K562 (cell line): Measurements from ENCODE around the gene ANKRD49.

Experiments used
- CTCF ChIP-seq, 3 experiments: IDR thresholded peaks in 2 of 3; conservative IDR thresholded peaks in 1 of 3; 2 replicates each; pipeline ENCODE4 v1.5.1; 2011 to 2012; ENCODE audit warnings: low read length in 3 of 3, mild to moderate bottlenecking in 3 of 3, control low read depth in 2 of 3, improper control_type of control experiment in 1 of 3, inconsistent platforms in 1 of 3, low read depth in 1 of 3, mixed read lengths in 1 of 3, moderate library complexity in 1 of 3; ENCODE audit not compliant: insufficient read depth in 2 of 3
- EP300 ChIP-seq: IDR thresholded peaks from 2 replicates; pipeline ENCODE4 v1.6.1; 2012; ENCODE audit warnings: low read length, improper control_type of control experiment
- HSF4 ChIP-seq: fragments of 250-450 bp; sonication (Bioruptor Pico); IDR thresholded peaks from 2 replicates; pipeline ENCODE4 v2.1.2; 2022; ENCODE audit warnings: mild to moderate bottlenecking, moderate library complexity, borderline replicate concordance
- RAD21 ChIP-seq, 2 experiments: fragments of 250-450 bp in 1 of 2; fragments of 450-650 bp in 1 of 2; sonication (Bioruptor Pico) in 1 of 2; formaldehyde crosslinking in 1 of 2; IDR thresholded peaks in 1 of 2; conservative IDR thresholded peaks in 1 of 2; 2 replicates each; pipeline versions ENCODE4 v1.4.0 to v1.8.0; 2020 to 2022; ENCODE audit warnings: mild to moderate bottlenecking in 2 of 2, moderate library complexity in 1 of 2
- TEAD4 ChIP-seq, 2 experiments: sonication (generic) in 1 of 2; formaldehyde crosslinking in 1 of 2; IDR thresholded peaks; 2 replicates each; pipeline versions ENCODE4 v1.6.1 to v1.8.0; 2012 to 2022; ENCODE audit warnings: borderline replicate concordance in 1 of 2, inconsistent platforms in 1 of 2, low read length in 1 of 2, mild to moderate bottlenecking in 1 of 2, missing genetic modification reagents in 1 of 2
- TF ChIP-seq, protein P1 (sequence below): sonication (generic); formaldehyde crosslinking; IDR thresholded peaks from 2 replicates; pipeline ENCODE4 v1.9.0; 2022; ENCODE audit warnings: mild to moderate bottlenecking, missing genetic modification reagents
- TF ChIP-seq, protein P2 (sequence below): fragments of 450-650 bp; formaldehyde crosslinking; IDR thresholded peaks from 2 replicates; pipeline ENCODE4 v1.4.0; 2022; ENCODE audit warnings: mild to moderate bottlenecking, moderate library complexity

- TF ChIP-seq HSF4 (CRISPR knock-in tag) (no peak), CTCF (IDR thresholded peaks at IDR 0.05 in 2 of 3, conservative IDR thresholded peaks at IDR 0.05 in 1 of 3; ENCODE audit: insufficient read depth in 2 of 3, low read depth in 1 of 3, low read length in 3 of 3) (no peak), TEAD4 (IDR thresholded peaks at IDR 0.05; ENCODE audit: low read length) (no peak), TEAD4 (CRISPR knock-in tag; IDR thresholded peaks at IDR 0.05; ENCODE audit: borderline replicate concordance) (no peak), EP300 (no peak), RAD21 (CRISPR knock-in tag; conservative IDR thresholded peaks at IDR 0.05 in 1 of 2, IDR thresholded peaks at IDR 0.05 in 1 of 2) (no peak)
- TF ChIP-seq, protein P1, sequence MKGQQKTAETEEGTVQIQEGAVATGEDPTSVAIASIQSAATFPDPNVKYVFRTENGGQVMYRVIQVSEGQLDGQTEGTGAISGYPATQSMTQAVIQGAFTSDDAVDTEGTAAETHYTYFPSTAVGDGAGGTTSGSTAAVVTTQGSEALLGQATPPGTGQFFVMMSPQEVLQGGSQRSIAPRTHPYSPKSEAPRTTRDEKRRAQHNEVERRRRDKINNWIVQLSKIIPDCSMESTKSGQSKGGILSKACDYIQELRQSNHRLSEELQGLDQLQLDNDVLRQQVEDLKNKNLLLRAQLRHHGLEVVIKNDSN (CRISPR knock-in tag): no peak
- TF ChIP-seq, protein P2, sequence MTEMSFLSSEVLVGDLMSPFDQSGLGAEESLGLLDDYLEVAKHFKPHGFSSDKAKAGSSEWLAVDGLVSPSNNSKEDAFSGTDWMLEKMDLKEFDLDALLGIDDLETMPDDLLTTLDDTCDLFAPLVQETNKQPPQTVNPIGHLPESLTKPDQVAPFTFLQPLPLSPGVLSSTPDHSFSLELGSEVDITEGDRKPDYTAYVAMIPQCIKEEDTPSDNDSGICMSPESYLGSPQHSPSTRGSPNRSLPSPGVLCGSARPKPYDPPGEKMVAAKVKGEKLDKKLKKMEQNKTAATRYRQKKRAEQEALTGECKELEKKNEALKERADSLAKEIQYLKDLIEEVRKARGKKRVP: no peak
These were observed 13.7 kb downstream of the ANKRD49 start for GRCh38 chr11:94507485-94507884.
